Suprapubic skin (tissue), 4 donors: Measurements from ENCODE around the gene KIAA1671. TPM values are rescaled to one million over a fixed set of nuclear protein-coding genes. Genes with fewer than 3 reads are reported as not detected.
A peak's percentile ranks its signal among the peaks of the same experiment; 100 is the strongest.

ENCODE experiments used
- DNase-seq, 2 donors: peaks; one replicate each; pipeline ENCODE4 v3.0.0-alpha.2; 2019; ENCODE audit warnings: low spot score in 2 of 2
- H3K27ac ChIP-seq: fragments of 200-600 bp; sonication (generic); one replicate; pipeline ENCODE4 v1.5.1; 2019
- H3K27me3 ChIP-seq: fragments of 200-600 bp; sonication (generic); one replicate; pipeline ENCODE4 v1.5.1; 2019
- H3K36me3 ChIP-seq: fragments of 200-600 bp; sonication (generic); one replicate; pipeline ENCODE4 v1.5.1; 2019
- H3K4me1 ChIP-seq: fragments of 200-600 bp; sonication (generic); one replicate; pipeline ENCODE4 v1.5.1; 2019
- H3K4me3 ChIP-seq: fragments of 200-600 bp; sonication (generic); one replicate; pipeline ENCODE4 v1.5.1; 2019; ENCODE audit warnings: mild to moderate bottlenecking
- H3K9me3 ChIP-seq: fragments of 200-600 bp; sonication (generic); one replicate; pipeline ENCODE4 v1.5.1; 2019
- EP300 ChIP-seq: sonication (generic); formaldehyde crosslinking; IDR thresholded peaks from one replicate; pipeline ENCODE4 v1.6.1; 2017; ENCODE audit warnings: antibody characterized with exemption
- POLR2A ChIP-seq, 2 donors: fragments of 450-650 bp; IDR thresholded peaks; one replicate each; pipeline ENCODE4 v1.6.1; 2017; ENCODE audit warnings: antibody characterized with exemption in 2 of 2, mild to moderate bottlenecking in 2 of 2, moderate library complexity in 2 of 2
- POLR2AphosphoS5 ChIP-seq, 3 donors: sonication (generic); formaldehyde crosslinking; IDR thresholded peaks; one replicate each; pipeline ENCODE4 v1.6.1; 2017; ENCODE audit warnings: antibody characterized with exemption in 3 of 3
- WGBS: methylation state at CpG from one replicate; pipeline ENCODE4 v1.1.5; 2018; 5-methylcytosine and 5-hydroxymethylcytosine counted together
- total RNA-seq, 4 donors: library from RNA; depleted of rRNA; stranded (reverse); fragments of >200 nt; gene quantifications; one replicate each; pipeline ENCODE4 v1.1.0, GENCODE V29; 2016
- TF ChIP-seq, protein P1 (sequence below), 2 donors: fragments of 200-600 bp in 1 of 2; fragments of 450-650 bp in 1 of 2; sonication (generic) in 1 of 2; IDR thresholded peaks; one replicate each; pipeline ENCODE4 v1.5.1; 2016 to 2019; ENCODE audit warnings: antibody characterized with exemption in 2 of 2, mild to moderate bottlenecking in 1 of 2, moderate library complexity in 1 of 2

The KIAA1671 gene
- total RNA-seq, 4 donors from 2014 or later = 74.4 to 116 (median 97.0) TPM

DNA sequence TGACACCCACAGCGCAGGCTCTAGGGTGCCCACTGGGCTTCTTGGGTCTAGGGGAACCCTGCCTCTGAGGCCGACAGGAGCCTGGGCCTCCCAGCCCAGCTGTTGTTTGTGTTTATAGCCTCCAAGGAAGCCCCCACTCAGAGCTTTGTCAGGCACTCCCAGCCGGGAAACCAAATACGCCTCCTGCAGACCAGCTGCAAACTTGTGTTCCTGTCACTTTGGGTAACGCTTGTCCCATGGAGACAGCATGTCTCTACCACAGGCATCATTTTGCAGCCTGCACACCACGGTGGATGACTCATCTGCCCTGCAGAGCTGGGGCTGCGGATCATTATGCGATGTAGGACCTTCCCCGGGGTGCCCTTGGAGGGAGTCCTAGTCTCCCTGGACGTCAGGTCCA lies 206.5 kb downstream of the KIAA1671 start:
- 45% methylated on average over 5 of the region's 10 CpGs for WGBS
- Histone ChIP-seq H3K4me1 (peaks cover 39% of the 10 kb centered on the region), H3K36me3 (no peaks in the 10 kb centered on the region), H3K27ac (peak overlapping the region; percentile 20), H3K4me3 (no peak overlapping the region), H3K9me3 (no peaks in the 10 kb centered on the region), H3K27me3 (no peaks in the 10 kb centered on the region)
- no peak for DNase-seq
- TF ChIP-seq, protein P1, sequence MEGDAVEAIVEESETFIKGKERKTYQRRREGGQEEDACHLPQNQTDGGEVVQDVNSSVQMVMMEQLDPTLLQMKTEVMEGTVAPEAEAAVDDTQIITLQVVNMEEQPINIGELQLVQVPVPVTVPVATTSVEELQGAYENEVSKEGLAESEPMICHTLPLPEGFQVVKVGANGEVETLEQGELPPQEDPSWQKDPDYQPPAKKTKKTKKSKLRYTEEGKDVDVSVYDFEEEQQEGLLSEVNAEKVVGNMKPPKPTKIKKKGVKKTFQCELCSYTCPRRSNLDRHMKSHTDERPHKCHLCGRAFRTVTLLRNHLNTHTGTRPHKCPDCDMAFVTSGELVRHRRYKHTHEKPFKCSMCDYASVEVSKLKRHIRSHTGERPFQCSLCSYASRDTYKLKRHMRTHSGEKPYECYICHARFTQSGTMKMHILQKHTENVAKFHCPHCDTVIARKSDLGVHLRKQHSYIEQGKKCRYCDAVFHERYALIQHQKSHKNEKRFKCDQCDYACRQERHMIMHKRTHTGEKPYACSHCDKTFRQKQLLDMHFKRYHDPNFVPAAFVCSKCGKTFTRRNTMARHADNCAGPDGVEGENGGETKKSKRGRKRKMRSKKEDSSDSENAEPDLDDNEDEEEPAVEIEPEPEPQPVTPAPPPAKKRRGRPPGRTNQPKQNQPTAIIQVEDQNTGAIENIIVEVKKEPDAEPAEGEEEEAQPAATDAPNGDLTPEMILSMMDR (IDR thresholded peaks at IDR 0.05) = no peak

DNA sequence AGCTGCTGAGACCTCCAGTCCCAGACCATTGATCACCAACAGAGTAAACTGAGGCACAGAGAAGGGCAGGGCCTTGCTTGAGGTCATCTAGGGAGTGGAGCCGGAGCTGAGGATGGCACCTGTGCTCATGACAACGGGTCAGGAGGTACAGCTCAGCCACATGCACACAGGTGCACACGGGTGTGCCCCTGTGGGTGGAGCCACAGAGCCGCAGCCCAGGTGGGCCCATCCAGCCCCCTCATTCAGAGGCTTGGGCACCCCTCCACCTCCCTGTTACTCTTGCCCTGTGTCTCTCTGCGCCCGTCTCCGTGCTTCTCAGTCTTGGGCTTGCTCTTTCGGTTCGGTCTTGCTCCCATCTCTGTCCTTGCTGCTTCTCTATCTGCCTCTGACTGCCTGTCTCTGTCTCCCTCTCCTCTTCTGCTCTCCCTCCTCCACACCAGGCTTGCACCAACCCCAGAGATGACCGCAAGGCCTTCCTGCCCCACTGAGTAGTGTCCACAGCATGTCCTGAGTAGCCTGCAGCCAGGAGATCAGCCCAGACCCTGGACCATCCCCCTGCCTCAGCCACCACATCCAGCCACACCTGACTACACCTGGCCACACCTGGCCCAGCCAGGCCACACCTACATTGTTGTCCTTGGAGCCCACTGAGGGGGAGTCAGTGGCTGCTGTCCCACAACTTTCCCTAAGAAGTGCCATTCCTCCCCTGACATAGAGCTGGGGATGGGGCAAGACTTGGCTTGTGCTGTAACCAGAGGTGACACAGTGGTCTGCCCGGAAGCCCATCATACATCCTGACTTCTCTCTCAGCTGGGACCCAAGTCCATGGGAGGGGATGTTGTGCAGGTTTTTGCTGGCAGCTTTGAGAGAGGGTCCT lies 207.8 kb downstream of the KIAA1671 start:
- Histone ChIP-seq H3K27me3 (no peaks in the 10 kb centered on the region), H3K4me3 (no peak overlapping the region), H3K9me3 (no peaks in the 10 kb centered on the region), H3K27ac (no peak overlapping the region), H3K36me3 (no peaks in the 10 kb centered on the region), H3K4me1 (peaks cover 39% of the 10 kb centered on the region)
- TF ChIP-seq, protein P1 (IDR thresholded peaks at IDR 0.05) = no peak
- no peak for TF ChIP-seq EP300
- TF ChIP-seq POLR2A (IDR thresholded peaks at IDR 0.05) = no peak
- no peak for TF ChIP-seq POLR2AphosphoS5 (IDR thresholded peaks at IDR 0.05)
- 85% methylated on average over 7 of the region's 11 CpGs for WGBS
- DNase-seq = no peak

DNA sequence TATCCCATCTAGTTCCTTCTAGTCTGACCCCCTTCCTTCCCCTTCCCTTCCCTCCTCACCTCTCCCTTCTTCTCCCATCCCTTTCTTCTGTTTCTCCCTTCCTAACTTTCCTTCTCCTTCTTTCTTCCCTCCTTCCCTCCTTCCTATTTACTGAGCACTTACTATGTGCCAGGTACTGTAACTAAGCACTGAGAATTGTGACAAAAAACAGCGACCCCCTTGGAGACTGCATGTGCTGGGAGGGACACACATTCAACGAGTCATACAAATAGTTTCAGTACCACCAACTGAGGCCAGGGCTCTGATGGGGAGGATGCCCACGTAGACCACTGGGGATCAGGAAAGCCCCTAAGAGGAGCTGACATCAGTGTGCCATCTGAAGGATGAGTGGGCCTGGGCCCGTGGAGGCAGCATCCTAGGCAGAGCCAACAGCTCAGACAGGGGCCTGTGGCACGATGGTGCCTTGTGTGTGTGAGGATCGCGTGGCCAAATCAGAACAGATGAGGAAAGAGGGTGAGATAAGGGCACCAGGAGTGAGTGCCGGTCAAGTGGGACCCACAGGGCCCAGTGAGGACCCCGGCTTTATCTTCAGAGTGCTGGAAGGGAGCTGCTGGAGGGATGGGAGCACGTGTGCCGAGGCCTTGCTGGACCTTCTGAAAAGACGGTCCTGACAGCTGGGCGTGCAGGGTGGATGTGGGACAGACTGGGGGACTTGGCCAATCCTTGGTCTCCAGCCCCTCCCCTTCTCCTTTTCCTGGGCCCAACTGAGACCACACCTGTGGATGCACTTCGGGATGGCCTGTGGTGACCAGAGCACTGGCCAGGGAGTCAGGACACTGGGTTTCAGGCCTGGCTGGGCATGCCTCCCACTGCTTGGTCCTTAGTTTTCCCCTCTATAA lies 208.8 kb downstream of the KIAA1671 start:
- Histone ChIP-seq H3K9me3 (no peaks in the 10 kb centered on the region), H3K4me3 (no peak overlapping the region), H3K27me3 (no peaks in the 10 kb centered on the region), H3K27ac (no peak overlapping the region), H3K4me1 (peaks cover 42% of the 10 kb centered on the region), H3K36me3 (no peaks in the 10 kb centered on the region)
- WGBS = 80% methylated on average over 13 of the region's 14 CpGs
- TF ChIP-seq POLR2A (IDR thresholded peaks at IDR 0.05) (no peak), EP300 (no peak), POLR2AphosphoS5 (IDR thresholded peaks at IDR 0.05) (no peak)
- TF ChIP-seq, protein P1 (IDR thresholded peaks at IDR 0.05) = no peak
- no peak for DNase-seq

DNA sequence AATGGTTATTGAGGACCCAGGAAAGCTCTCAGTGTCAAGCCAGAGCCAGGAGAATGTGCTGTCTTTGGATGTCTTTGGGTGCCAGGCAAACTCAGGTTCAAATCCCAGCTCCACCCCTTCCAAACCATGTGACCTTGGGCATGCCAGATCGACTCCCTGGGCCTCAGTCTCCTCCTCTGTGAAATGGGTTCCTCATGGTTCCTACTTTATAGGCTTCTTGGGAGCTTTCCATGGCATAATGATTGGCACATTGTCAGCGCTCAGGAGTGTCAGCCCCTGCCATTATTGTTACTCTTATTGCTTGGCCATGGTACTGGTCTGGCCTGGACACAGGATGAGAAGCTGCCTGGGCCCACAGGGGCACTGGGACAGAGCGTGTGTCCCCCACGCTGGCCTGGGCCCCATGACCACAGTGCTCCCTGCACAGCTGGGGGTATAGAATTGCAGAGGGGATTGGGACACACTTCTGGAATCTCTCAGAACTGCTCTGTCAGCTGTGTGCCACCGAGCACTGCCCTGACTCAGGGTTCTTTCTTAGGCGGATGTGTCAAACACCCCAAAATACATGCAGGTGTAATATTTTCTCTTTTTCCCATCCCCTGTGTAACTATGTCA lies 209.5 kb downstream of the KIAA1671 start:
- WGBS = 83% methylated on average over 6 of the region's 6 CpGs
- no peaks in the 10 kb centered on the region for H3K36me3 ChIP-seq
- peaks cover 40% of the 10 kb centered on the region for H3K4me1 ChIP-seq
- no peak for DNase-seq
- H3K9me3 ChIP-seq = no peaks in the 10 kb centered on the region
- TF ChIP-seq, protein P1 (IDR thresholded peaks at IDR 0.05) = no peak
- TF ChIP-seq EP300 (no peak), POLR2A (IDR thresholded peaks at IDR 0.05) (no peak), POLR2AphosphoS5 (IDR thresholded peaks at IDR 0.05) (no peak)
- H3K27me3 ChIP-seq = no peaks in the 10 kb centered on the region
- H3K27ac ChIP-seq = no peak overlapping the region
- H3K4me3 ChIP-seq = no peak overlapping the region
